ENCODE measurements around the gene TRIM62.

Gene TRIM62

DNA sequence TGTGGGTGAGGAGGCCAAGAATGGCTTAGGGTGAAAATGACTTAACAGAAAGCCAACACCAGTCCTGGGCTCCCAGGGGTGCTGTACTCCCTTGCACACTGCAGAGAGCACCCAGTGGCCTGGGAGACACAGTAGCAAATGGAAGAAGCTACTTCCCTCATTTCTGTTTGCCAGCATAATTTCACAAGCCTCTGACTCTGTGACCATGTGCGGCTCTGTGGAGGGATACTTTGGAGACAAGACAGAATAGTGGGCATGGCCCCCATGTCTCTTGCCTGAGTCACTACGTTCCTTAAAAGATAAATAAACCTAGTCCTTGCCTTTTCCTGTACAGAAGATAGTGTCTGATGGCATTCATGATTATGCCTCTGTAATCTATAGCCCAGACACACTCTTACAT lies 38.1 kb downstream of the TRIM62 start:
- Histone ChIP-seq H4K91ac (ENCODE audit: low read depth, low read length) (no peak overlapping the region), H3K14ac (ENCODE audit: low read length) (no peak overlapping the region), H3K9me3 (ENCODE audit: insufficient read depth, low read depth, low read length) (no peaks in the 10 kb centered on the region), H3K18ac (ENCODE audit: low read length) (no peak overlapping the region), H3K4ac (ENCODE audit: low read depth, low read length) (no peak overlapping the region), H3K9ac (ENCODE audit: low read length) (no peak overlapping the region), H2BK12ac (ENCODE audit: low read length) (no peak overlapping the region), H3K36me3 (ENCODE audit: control insufficient read depth in 1 of 2, insufficient read depth in 2 of 2, low read length in 2 of 2) (peaks cover 8 to 11% of the 10 kb centered on the region in 2 experiments), H3K4me1 (ENCODE audit: control insufficient read depth in 1 of 2, insufficient read depth in 2 of 2, low read length in 2 of 2) (no peaks in the 10 kb centered on the region), H3K27me3 (ENCODE audit: insufficient read depth, low read length) (no peaks in the 10 kb centered on the region), H2AK5ac (ENCODE audit: low read length) (no peak overlapping the region), H3K27ac (ENCODE audit: low read depth, low read length) (no peak overlapping the region), H2BK120ac (ENCODE audit: insufficient read depth, low read length, poor library complexity) (no peak overlapping the region), H2AFZ (ENCODE audit: insufficient read depth, low read length, poor library complexity) (no peak overlapping the region), H2BK5ac (ENCODE audit: low read depth, low read length, poor library complexity) (no peak overlapping the region), H4K8ac (ENCODE audit: low read depth, low read length) (no peak overlapping the region), H3K23ac (ENCODE audit: low read length) (no peak overlapping the region), H4K12ac (ENCODE audit: low read depth, low read length) (no peak overlapping the region), H3K79me1 (ENCODE audit: low read length) (no peaks in the 10 kb centered on the region), H3K4me2 (ENCODE audit: low read length) (no peak overlapping the region), H3K79me2 (ENCODE audit: control insufficient read depth, insufficient read depth, low read length, poor library complexity) (no peaks in the 10 kb centered on the region), H3K4me3 (ENCODE audit: low read depth, low read length) (no peak overlapping the region)
- DNase-seq: peak; percentile 84 to 90
- WGBS (ENCODE audit: extremely low coverage, insufficient coverage, insufficient read length): no CpG with 5 or more reads among the region's 2 CpGs

DNA sequence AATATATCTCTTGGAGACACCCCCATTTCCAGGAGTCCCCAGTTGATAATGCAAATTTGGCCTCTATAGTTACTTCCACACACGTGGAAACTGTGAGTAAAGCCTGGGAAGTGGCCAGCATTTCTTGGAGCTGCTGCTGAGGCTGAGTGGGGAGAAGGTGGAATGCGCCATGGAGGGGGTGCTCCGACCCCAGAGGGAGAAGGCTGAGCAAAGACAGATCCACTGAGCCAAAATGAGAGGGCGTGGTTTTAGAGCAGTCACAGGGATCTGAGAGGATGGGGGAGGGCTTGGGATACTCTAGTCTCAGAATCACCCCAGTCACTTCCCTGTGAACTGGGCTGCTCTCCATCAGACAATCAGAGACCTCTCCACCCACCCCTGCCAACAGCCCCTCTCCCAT lies 38.7 kb downstream of the TRIM62 start:
- Histone ChIP-seq H3K14ac (ENCODE audit: low read length) (no peak overlapping the region), H3K9ac (ENCODE audit: low read length) (no peak overlapping the region), H3K79me2 (ENCODE audit: control insufficient read depth, insufficient read depth, low read length, poor library complexity) (no peaks in the 10 kb centered on the region), H2AK5ac (ENCODE audit: low read length) (no peak overlapping the region), H4K91ac (ENCODE audit: low read depth, low read length) (no peak overlapping the region), H3K9me3 (ENCODE audit: insufficient read depth, low read depth, low read length) (no peaks in the 10 kb centered on the region), H4K8ac (ENCODE audit: low read depth, low read length) (no peak overlapping the region), H3K4ac (ENCODE audit: low read depth, low read length) (no peak overlapping the region), H3K18ac (ENCODE audit: low read length) (no peak overlapping the region), H3K4me1 (ENCODE audit: control insufficient read depth in 1 of 2, insufficient read depth in 2 of 2, low read length in 2 of 2) (no peaks in the 10 kb centered on the region), H2BK12ac (ENCODE audit: low read length) (no peak overlapping the region), H3K4me3 (ENCODE audit: low read depth, low read length) (no peak overlapping the region), H3K27me3 (ENCODE audit: insufficient read depth, low read length) (no peaks in the 10 kb centered on the region), H3K23ac (ENCODE audit: low read length) (no peak overlapping the region), H3K4me2 (ENCODE audit: low read length) (no peak overlapping the region), H2BK5ac (ENCODE audit: low read depth, low read length, poor library complexity) (no peak overlapping the region), H2AFZ (ENCODE audit: insufficient read depth, low read length, poor library complexity) (no peak overlapping the region), H3K27ac (ENCODE audit: low read depth, low read length) (no peak overlapping the region), H3K79me1 (ENCODE audit: low read length) (no peaks in the 10 kb centered on the region), H2BK120ac (ENCODE audit: insufficient read depth, low read length, poor library complexity) (no peak overlapping the region), H4K12ac (ENCODE audit: low read depth, low read length) (no peak overlapping the region), H3K36me3 (ENCODE audit: control insufficient read depth in 1 of 2, insufficient read depth in 2 of 2, low read length in 2 of 2) (peaks cover 8 to 11% of the 10 kb centered on the region in 2 experiments)
- DNase-seq: no peak
- no CpG with 5 or more reads among the region's 4 CpGs for WGBS (ENCODE audit: extremely low coverage, insufficient coverage, insufficient read length)

DNA sequence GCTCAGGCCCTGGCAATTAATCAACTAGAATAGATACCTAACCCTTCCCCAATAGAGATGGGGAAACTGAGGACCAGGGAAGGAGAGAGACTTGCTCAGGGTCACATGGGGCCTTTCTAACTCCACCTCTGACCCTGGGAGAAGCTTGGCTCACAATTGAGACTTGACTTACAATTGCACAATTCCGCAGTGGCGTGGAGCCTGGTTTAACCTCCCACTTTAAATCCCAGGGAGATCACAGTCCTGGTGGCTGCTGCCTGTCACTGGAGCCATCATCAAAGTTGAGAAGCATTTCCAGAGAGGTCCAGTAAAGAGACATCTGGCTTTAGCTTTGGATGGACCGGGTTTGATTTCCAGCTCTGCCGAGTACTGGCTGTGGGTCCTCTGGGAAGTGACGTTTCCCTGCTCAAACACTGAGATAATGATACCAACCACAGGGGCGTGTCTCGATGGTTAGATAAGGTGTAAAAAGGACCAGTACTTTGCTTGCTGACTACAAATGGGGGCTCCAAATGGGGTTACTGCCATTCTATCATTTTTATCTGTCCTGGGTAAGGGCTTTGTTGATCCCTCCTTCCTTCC lies 39.3 kb downstream of the TRIM62 start:
- H2BK12ac ChIP-seq (ENCODE audit: low read length): no peak overlapping the region
- DNase-seq: peak in 1 of 2 donors; percentile 39
- no peaks in the 10 kb centered on the region for H3K9me3 ChIP-seq (ENCODE audit: insufficient read depth, low read depth, low read length)
- no peaks in the 10 kb centered on the region for H3K79me2 ChIP-seq (ENCODE audit: control insufficient read depth, insufficient read depth, low read length, poor library complexity)
- no peak overlapping the region for H4K12ac ChIP-seq (ENCODE audit: low read depth, low read length)
- no peak overlapping the region for H2AFZ ChIP-seq (ENCODE audit: insufficient read depth, low read length, poor library complexity)
- no peak overlapping the region for H2BK5ac ChIP-seq (ENCODE audit: low read depth, low read length, poor library complexity)
- H3K9ac ChIP-seq (ENCODE audit: low read length): no peak overlapping the region
- no peaks in the 10 kb centered on the region for H3K79me1 ChIP-seq (ENCODE audit: low read length)
- no peak overlapping the region for H3K4me2 ChIP-seq (ENCODE audit: low read length)
- no peaks in the 10 kb centered on the region for H3K4me1 ChIP-seq (ENCODE audit: control insufficient read depth in 1 of 2, insufficient read depth in 2 of 2, low read length in 2 of 2)
- H4K91ac ChIP-seq (ENCODE audit: low read depth, low read length): no peak overlapping the region
- no peak overlapping the region for H3K23ac ChIP-seq (ENCODE audit: low read length)
- H2BK120ac ChIP-seq (ENCODE audit: insufficient read depth, low read length, poor library complexity): no peak overlapping the region
- no peak overlapping the region for H3K27ac ChIP-seq (ENCODE audit: low read depth, low read length)
- H3K27me3 ChIP-seq (ENCODE audit: insufficient read depth, low read length): no peaks in the 10 kb centered on the region
- H3K18ac ChIP-seq (ENCODE audit: low read length): no peak overlapping the region
- no CpG with 5 or more reads among the region's 7 CpGs for WGBS (ENCODE audit: extremely low coverage, insufficient coverage, insufficient read length)
- no peak overlapping the region for H3K14ac ChIP-seq (ENCODE audit: low read length)
- H3K36me3 ChIP-seq (ENCODE audit: control insufficient read depth in 1 of 2, insufficient read depth in 2 of 2, low read length in 2 of 2): peaks cover 7 to 9% of the 10 kb centered on the region in 2 experiments
- H3K4ac ChIP-seq (ENCODE audit: low read depth, low read length): no peak overlapping the region
- H3K4me3 ChIP-seq (ENCODE audit: low read depth, low read length): no peak overlapping the region
- H4K8ac ChIP-seq (ENCODE audit: low read depth, low read length): no peak overlapping the region
- no peak overlapping the region for H2AK5ac ChIP-seq (ENCODE audit: low read length)

DNA sequence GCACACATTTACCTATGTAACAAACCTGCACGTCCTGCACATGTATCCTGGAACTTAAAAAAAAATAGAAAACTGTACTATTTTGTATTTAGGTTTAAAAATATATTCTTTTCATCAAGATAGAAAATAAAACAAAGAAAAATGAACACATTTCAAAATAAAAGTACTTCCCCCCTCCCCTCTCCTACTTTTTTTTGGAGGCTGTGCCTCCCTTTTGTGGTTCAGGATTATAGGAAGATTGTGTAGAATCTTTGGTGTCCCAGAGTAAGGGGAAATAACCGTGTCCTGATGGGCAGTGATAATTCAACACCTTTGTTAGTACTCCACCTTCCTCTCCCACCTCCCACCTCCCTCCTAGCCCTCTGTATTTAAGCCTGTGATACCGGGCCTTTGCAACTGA lies 40.1 kb downstream of the TRIM62 start:
- Histone ChIP-seq H2BK5ac (ENCODE audit: low read depth, low read length, poor library complexity) (no peak overlapping the region), H3K9me3 (ENCODE audit: insufficient read depth, low read depth, low read length) (no peaks in the 10 kb centered on the region), H3K4me3 (ENCODE audit: low read depth, low read length) (no peak overlapping the region), H3K36me3 (ENCODE audit: control insufficient read depth in 1 of 2, insufficient read depth in 2 of 2, low read length in 2 of 2) (peaks cover 2% of the 10 kb centered on the region in 2 experiments), H3K79me2 (ENCODE audit: control insufficient read depth, insufficient read depth, low read length, poor library complexity) (no peaks in the 10 kb centered on the region), H3K79me1 (ENCODE audit: low read length) (no peaks in the 10 kb centered on the region), H3K4me2 (ENCODE audit: low read length) (no peak overlapping the region), H4K12ac (ENCODE audit: low read depth, low read length) (no peak overlapping the region), H2AFZ (ENCODE audit: insufficient read depth, low read length, poor library complexity) (no peak overlapping the region), H3K4me1 (ENCODE audit: control insufficient read depth in 1 of 2, insufficient read depth in 2 of 2, low read length in 2 of 2) (no peaks in the 10 kb centered on the region), H4K91ac (ENCODE audit: low read depth, low read length) (no peak overlapping the region), H2AK5ac (ENCODE audit: low read length) (no peak overlapping the region), H4K8ac (ENCODE audit: low read depth, low read length) (no peak overlapping the region), H3K27ac (ENCODE audit: low read depth, low read length) (no peak overlapping the region), H3K9ac (ENCODE audit: low read length) (no peak overlapping the region), H2BK12ac (ENCODE audit: low read length) (no peak overlapping the region), H3K18ac (ENCODE audit: low read length) (no peak overlapping the region), H3K14ac (ENCODE audit: low read length) (no peak overlapping the region), H2BK120ac (ENCODE audit: insufficient read depth, low read length, poor library complexity) (no peak overlapping the region), H3K4ac (ENCODE audit: low read depth, low read length) (no peak overlapping the region), H3K23ac (ENCODE audit: low read length) (no peak overlapping the region), H3K27me3 (ENCODE audit: insufficient read depth, low read length) (no peaks in the 10 kb centered on the region)
- DNase-seq: no peak
- no CpG with 5 or more reads among the region's 3 CpGs for WGBS (ENCODE audit: extremely low coverage, insufficient coverage, insufficient read length)

Measured in trophoblast cell (in vitro differentiated cells and primary cell).